GM23248 (cell line): ENCODE measurements around the gene C1QB. TPM values are rescaled to one million over a fixed set of nuclear protein-coding genes. Genes with fewer than 3 reads are reported as not detected.

ENCODE experiments used
- DNase-seq: peaks from one replicate; pipeline ENCODE4 v3.0.0-alpha.2; 2015
- H2AFZ ChIP-seq: fragments of 200-600 bp; sonication (generic); 2 replicates; pipeline ENCODE4 v1.6.1; 2016; ENCODE audit warnings: antibody characterized with exemption
- H3F3A ChIP-seq: fragments of 200-600 bp; sonication (generic); 2 replicates; pipeline ENCODE4 v1.6.1; 2016; ENCODE audit warnings: mild to moderate bottlenecking, antibody characterized with exemption, mixed run types; ENCODE audit not compliant: insufficient read depth
- H3K27ac ChIP-seq: fragments of 200-600 bp; sonication (generic); 2 replicates; pipeline ENCODE4 v1.5.1; 2016; ENCODE audit warnings: mild to moderate bottlenecking
- H3K27me3 ChIP-seq: fragments of 200-600 bp; sonication (generic); replicated peaks from 2 replicates; pipeline ENCODE4 v1.6.1; 2016; ENCODE audit warnings: mild to moderate bottlenecking; ENCODE audit not compliant: insufficient read depth
- H3K36me3 ChIP-seq: fragments of 200-600 bp; sonication (generic); 2 replicates; pipeline ENCODE4 v1.6.1; 2016; ENCODE audit warnings: low read depth, mild to moderate bottlenecking
- H3K4me1 ChIP-seq: fragments of 200-600 bp; sonication (generic); 2 replicates; pipeline ENCODE4 v1.6.1; 2016; ENCODE audit warnings: mild to moderate bottlenecking; ENCODE audit not compliant: insufficient read depth
- H3K4me2 ChIP-seq: fragments of 200-600 bp; sonication (generic); one replicate; pipeline ENCODE4 v1.6.1; 2016; ENCODE audit warnings: mild to moderate bottlenecking; ENCODE audit not compliant: unreplicated experiment
- H3K4me3 ChIP-seq: fragments of 200-600 bp; sonication (generic); 2 replicates; pipeline ENCODE4 v1.5.1; 2016; ENCODE audit warnings: mild to moderate bottlenecking
- H3K79me2 ChIP-seq: fragments of 200-600 bp; sonication (generic); 2 replicates; pipeline ENCODE4 v1.6.1; 2016; ENCODE audit warnings: mild to moderate bottlenecking; ENCODE audit not compliant: insufficient read depth
- H3K9ac ChIP-seq: fragments of 200-600 bp; sonication (generic); 2 replicates; pipeline ENCODE4 v1.6.1; 2016; ENCODE audit warnings: mild to moderate bottlenecking
- H3K9me2 ChIP-seq: fragments of 200-600 bp; sonication (generic); 2 replicates; pipeline ENCODE4 v1.6.1; 2016; ENCODE audit warnings: mixed run types, mild to moderate bottlenecking, moderate library complexity; ENCODE audit not compliant: insufficient read depth
- H3K9me3 ChIP-seq: fragments of 200-600 bp; sonication (generic); one replicate; pipeline ENCODE4 v1.6.1; 2017; ENCODE audit warnings: low read depth
- H4K20me1 ChIP-seq: fragments of 200-600 bp; sonication (generic); 2 replicates; pipeline ENCODE4 v1.6.0; 2016; ENCODE audit not compliant: insufficient read depth
- EZH2 ChIP-seq: fragments of 200-600 bp; sonication (generic); IDR thresholded peaks from 2 replicates; pipeline ENCODE4 v1.6.1; 2018; ENCODE audit warnings: antibody characterized with exemption, mild to moderate bottlenecking; ENCODE audit not compliant: insufficient read depth, poor library complexity, severe bottlenecking
- EZH2phosphoT487 ChIP-seq: fragments of 200-600 bp; sonication (generic); IDR thresholded peaks from 2 replicates; pipeline ENCODE4 v1.6.1; 2018; ENCODE audit warnings: antibody characterized with exemption, moderate library complexity, mild to moderate bottlenecking, low read depth; ENCODE audit not compliant: insufficient read depth
- WGBS, 2 experiments: methylation state at CpG; one replicate each; pipeline ENCODE4 v1.1.6; 2015 to 2017; ENCODE audit warnings: low lambda C conversion rate in 2 of 2, low coverage in 1 of 2; ENCODE audit errors: missing lambda C conversion rate in 2 of 2; 5-methylcytosine and 5-hydroxymethylcytosine counted together
- in situ Hi-C: fragments of 300-500 bp; cut with MboI; formaldehyde crosslinking; loops from 2 replicates; pipeline ENCODE4 v1.15.0; 2020
- polyA plus RNA-seq: library from polyadenylated mRNA; unstranded; fragments of >200 nt; fragmentation: Nextera tagmentation; extraction: Ambion mirVana; gene quantifications from 2 replicates; pipeline ENCODE4 v1.2.1, GENCODE V29; 2016
- total RNA-seq: library from RNA; depleted of rRNA; stranded (reverse); fragments of >200 nt; shearing (Covaris generic); gene quantifications from 2 replicates; pipeline ENCODE4 v1.2.3, GENCODE V29; 2014

C1QB gene
- total and polyA plus RNA-seq, 2 experiments from 2014 or later = not detected

GRCh38 chr1:22651941-22652856, 837 bp upstream of the C1QB start:
- TF ChIP-seq EZH2 (no peak), EZH2phosphoT487 (no peak)
- Histone ChIP-seq H3K9me3 (no peaks in the 10 kb centered on the region), H2AFZ (no peak overlapping the region), H4K20me1 (no peaks in the 10 kb centered on the region), H3K4me1 (no peaks in the 10 kb centered on the region), H3K4me2 (no peak overlapping the region), H3K9ac (no peak overlapping the region), H3K27ac (no peak overlapping the region), H3K4me3 (no peak overlapping the region), H3K27me3 (peaks cover 32% of the 10 kb centered on the region), H3K9me2 (no peaks in the 10 kb centered on the region), H3K36me3 (no peaks in the 10 kb centered on the region), H3F3A (no peaks in the 10 kb centered on the region), H3K79me2 (no peaks in the 10 kb centered on the region)
- no peak for DNase-seq
- WGBS, 2 experiments = 45% methylated on average over 15 of the region's 15 CpGs
- in situ Hi-C loops = no loop called here

- Histone ChIP-seq H3K4me1 (no peaks in the 10 kb centered on the region), H3F3A (no peaks in the 10 kb centered on the region), H3K36me3 (no peaks in the 10 kb centered on the region), H3K27me3 (peaks cover 36% of the 10 kb centered on the region), H3K4me3 (no peak overlapping the region), H3K79me2 (no peaks in the 10 kb centered on the region), H3K9me2 (no peaks in the 10 kb centered on the region), H3K27ac (no peak overlapping the region), H4K20me1 (no peaks in the 10 kb centered on the region), H3K4me2 (no peak overlapping the region), H3K9me3 (no peaks in the 10 kb centered on the region), H2AFZ (no peak overlapping the region), H3K9ac (no peak overlapping the region)
- in situ Hi-C loops = no loop called here
- peak; percentile 17 for DNase-seq
- 41% methylated on average over 5 of the region's 5 CpGs for WGBS, 2 experiments
- TF ChIP-seq EZH2phosphoT487 (no peak), EZH2 (no peak)
These were observed 1.7 kb downstream of the C1QB start for GRCh38 chr1:22654692-22655091.

GRCh38 chr1:22658385-22659163, 5.5 kb downstream of the C1QB start:
- Histone ChIP-seq H3K4me2 (no peak overlapping the region), H3K79me2 (no peaks in the 10 kb centered on the region), H3K9ac (no peak overlapping the region), H3K27me3 (peaks cover 41% of the 10 kb centered on the region), H3K4me1 (no peaks in the 10 kb centered on the region), H3K9me2 (no peaks in the 10 kb centered on the region), H3K9me3 (no peaks in the 10 kb centered on the region), H3K4me3 (no peak overlapping the region), H3K27ac (no peak overlapping the region), H2AFZ (no peak overlapping the region), H3F3A (no peaks in the 10 kb centered on the region), H4K20me1 (no peaks in the 10 kb centered on the region), H3K36me3 (no peaks in the 10 kb centered on the region)
- in situ Hi-C loops = no loop called here
- WGBS, 2 experiments = 85 to 92% methylated on average over 3 of the region's 3 CpGs
- no peak for TF ChIP-seq EZH2
- no peak for TF ChIP-seq EZH2phosphoT487
- no peak for DNase-seq

GRCh38 chr1:22660716-22661241, 7.7 kb downstream of the C1QB start:
- Histone ChIP-seq H3K27me3 (peaks cover 31% of the 10 kb centered on the region), H3K9ac (no peak overlapping the region), H3K4me1 (no peaks in the 10 kb centered on the region), H3K36me3 (no peaks in the 10 kb centered on the region), H3K9me3 (no peaks in the 10 kb centered on the region), H4K20me1 (no peaks in the 10 kb centered on the region), H2AFZ (no peak overlapping the region), H3K9me2 (no peaks in the 10 kb centered on the region), H3K79me2 (no peaks in the 10 kb centered on the region), H3F3A (no peaks in the 10 kb centered on the region), H3K4me2 (no peak overlapping the region), H3K4me3 (no peak overlapping the region), H3K27ac (no peak overlapping the region)
- TF ChIP-seq EZH2 (no peak), EZH2phosphoT487 (no peak)
- 78 to 82% methylated on average over 18 to 19 of the region's 19 CpGs for WGBS, 2 experiments
- no peak for DNase-seq
- in situ Hi-C loops = no loop called here
